ENCODE data around the gene C10orf143.
"Not testable (repeated sequence)": the region's sequence is repeated elsewhere in the genome, so short reads cannot be mapped to it uniquely, and the experiment has no call there.

The C10orf143 gene

GRCh38 chr10:130111113-130111851 is 652 bp upstream of the C10orf143 start:
- DNase-seq (ENCODE audit: low spot score): peak; percentile 85

DNA sequence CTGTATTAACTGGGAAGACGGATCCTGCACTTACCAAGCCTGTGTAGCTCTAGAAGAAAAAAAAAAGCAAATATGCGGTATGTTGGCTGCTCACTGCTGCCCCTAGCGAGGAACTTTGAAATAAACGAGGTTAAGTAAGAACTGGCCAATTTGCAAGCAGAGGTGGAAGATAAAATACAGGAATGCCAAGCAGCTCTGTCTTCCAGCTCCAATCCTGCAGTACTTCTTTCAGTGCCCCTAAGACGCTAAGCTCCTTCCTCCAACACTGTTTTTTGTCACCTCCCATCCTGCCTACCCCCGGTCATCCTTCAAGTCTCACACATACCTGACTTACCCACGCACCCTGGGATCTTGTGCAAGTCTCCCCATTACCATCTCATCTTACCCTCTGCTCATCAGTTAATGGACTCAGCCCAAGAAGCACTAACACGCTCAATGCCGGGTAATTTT is 809 bp downstream of the C10orf143 start:
- peak; percentile 46 for DNase-seq (ENCODE audit: low spot score)

DNA sequence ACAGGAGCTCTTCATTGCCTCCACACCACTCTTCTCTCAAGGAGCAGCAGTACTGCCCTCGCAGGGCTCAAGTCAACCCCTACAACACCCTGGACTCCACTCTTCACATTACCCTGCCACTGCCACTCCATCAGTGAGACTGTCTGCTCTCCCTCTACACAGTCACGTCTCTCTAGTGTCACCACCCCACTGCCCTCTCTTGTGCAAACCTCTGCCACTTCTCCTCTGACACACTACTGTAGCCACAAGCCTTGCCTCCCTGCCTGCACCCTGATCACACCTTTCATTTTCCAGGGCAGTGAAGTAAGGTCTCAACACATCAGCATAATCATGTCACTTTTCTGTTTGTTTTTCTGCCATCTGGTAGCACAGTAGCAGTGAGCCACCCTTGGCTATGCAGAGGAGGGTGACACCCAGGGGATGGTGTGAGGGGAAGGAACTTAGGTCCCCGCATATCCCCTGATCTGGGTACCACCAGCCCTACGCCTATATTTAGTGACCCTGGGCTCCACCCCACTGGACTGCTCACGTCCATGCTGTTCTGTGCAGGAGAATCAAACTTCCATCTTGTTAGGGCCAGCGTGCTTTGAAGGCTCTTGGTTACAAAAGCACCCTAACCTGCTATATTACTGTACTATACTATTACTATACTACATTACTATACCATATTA is 1.6 kb downstream of the C10orf143 start:
- DNase-seq (ENCODE audit: low spot score): no peak

GRCh38 chr10:130108146-130108545 is 2.5 kb downstream of the C10orf143 start:
- not testable (repeated sequence) for DNase-seq (ENCODE audit: low spot score)

GRCh38 chr10:130105724-130106123 is 4.9 kb downstream of the C10orf143 start:
- DNase-seq (ENCODE audit: low spot score): no peak

- DNase-seq (ENCODE audit: low spot score): no peak
These were observed 11.3 kb downstream of the C10orf143 start for GRCh38 chr10:130099344-130099743.

DNA sequence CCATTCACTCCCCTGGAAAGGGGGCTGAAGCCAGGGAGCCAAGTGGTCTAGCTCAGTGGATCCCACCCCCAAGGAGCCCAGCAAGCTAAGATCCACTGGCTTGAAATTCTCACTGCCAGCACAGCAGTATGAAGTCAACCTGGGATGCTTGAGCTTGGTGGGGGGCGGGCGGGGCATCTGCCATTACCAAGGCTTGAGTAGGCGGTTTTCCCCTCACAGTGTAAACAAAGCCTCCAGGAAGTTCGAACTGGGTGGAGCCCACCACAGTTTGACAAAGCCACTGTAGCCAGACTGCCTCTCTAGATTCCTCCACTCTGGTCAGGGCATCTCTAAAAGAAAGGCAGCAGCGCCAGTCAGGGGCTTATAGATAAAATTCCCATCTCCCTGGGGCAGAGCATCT is 20.1 kb downstream of the C10orf143 start:
- not testable (repeated sequence) for DNase-seq (ENCODE audit: low spot score)

GRCh38 chr10:130080461-130080814 is 30.2 kb downstream of the C10orf143 start:
- no peak for DNase-seq (ENCODE audit: low spot score)

- no peak for DNase-seq (ENCODE audit: low spot score)
These were observed 30.8 kb downstream of the C10orf143 start for GRCh38 chr10:130079614-130080460.

- no peak for DNase-seq (ENCODE audit: low spot score)
These were observed 32.5 kb downstream of the C10orf143 start for GRCh38 chr10:130078120-130078519.

- no peak for DNase-seq (ENCODE audit: low spot score)
These were observed 33.9 kb downstream of the C10orf143 start for GRCh38 chr10:130076681-130077080.

DNA sequence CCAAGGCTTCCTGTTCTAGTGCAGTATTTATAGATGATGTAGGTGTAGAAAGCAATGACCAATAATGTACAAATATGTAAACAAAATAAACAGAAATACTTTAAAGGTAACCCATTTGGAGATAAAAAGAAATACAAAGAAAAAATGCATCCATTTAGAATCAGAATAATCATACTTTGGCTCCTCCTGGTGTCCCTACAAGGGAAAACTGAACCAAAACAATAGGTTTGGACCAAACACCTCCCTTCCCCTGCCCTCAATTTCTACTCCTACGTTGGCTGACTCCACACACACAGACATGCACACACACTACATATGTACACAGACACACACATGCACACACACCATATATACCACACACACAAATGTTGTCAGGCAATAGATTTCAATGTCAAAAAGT is 36.0 kb downstream of the C10orf143 start:
- DNase-seq (ENCODE audit: low spot score): no peak

GRCh38 chr10:130073912-130074311 is 36.7 kb downstream of the C10orf143 start:
- no peak for DNase-seq (ENCODE audit: low spot score)

DNA sequence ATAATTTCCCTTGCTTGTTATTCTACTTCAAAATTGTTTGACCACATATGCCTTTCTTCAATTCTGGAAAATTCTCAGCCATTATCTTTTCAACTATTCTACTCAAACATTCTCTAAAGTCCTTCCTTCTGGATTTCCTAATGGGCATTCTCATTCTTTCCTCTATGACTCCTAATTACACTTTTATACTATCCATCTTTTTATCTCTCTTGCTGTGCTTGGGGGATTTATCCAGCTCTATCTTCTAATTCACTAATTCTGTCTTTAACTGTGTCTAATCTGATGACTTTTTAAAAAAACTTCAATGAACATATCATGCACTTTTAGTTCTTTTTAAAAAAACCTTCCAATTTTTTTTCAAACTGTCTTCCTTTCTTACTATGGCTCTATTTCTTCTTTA is 38.4 kb downstream of the C10orf143 start:
- DNase-seq (ENCODE audit: low spot score): no peak

- DNase-seq (ENCODE audit: low spot score): no peak
These were observed 42.7 kb downstream of the C10orf143 start for GRCh38 chr10:130067893-130068292.

DNA sequence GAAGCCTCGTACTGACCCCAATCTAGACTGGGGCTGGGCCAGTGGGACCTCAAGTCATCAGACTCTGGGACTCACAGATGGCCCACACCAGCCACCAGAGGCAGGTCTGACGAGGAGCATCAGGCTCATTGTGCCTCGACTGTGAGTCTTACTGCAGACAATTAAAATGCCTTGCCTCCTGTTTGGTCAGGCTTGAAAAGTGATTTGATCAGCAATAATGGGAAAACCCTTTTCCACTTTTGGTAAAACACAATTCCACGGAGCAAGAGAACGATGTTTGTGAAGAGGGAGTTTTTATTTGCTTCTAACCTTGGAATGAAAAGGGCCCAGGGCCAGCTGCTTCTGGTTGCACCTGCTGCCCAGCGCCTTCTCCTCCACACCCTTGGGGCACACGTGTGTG is 43.9 kb downstream of the C10orf143 start:
- DNase-seq (ENCODE audit: low spot score): no peak

GRCh38 chr10:130065251-130065650 is 45.4 kb downstream of the C10orf143 start:
- no peak for DNase-seq (ENCODE audit: low spot score)

DNA sequence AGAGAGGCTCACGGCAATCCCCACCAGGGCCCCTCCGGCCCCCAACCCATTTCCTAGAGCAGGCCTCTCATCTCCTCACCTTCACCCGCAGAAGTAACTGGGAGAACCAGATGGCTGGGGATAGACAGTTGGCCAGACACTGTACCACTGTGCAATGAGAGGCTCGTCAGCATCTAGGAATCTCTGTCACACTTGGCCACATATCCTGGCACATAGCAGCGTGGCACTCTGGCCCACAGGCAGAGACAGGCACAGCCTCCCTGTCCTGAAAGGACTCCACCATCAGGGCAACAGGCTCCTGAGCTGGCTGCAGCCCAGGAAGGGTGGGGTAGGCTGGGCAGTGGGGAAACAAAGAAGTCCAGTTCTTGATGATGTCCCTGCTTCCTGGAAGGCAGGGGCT is 45.8 kb downstream of the C10orf143 start:
- no peak for DNase-seq (ENCODE audit: low spot score)

GRCh38 chr10:130062976-130063375 is 47.7 kb downstream of the C10orf143 start:
- no peak for DNase-seq (ENCODE audit: low spot score)

- no peak for DNase-seq (ENCODE audit: low spot score)
These were observed 48.4 kb downstream of the C10orf143 start for GRCh38 chr10:130062201-130062600.

GRCh38 chr10:130061760-130062159 is 48.9 kb downstream of the C10orf143 start:
- DNase-seq (ENCODE audit: low spot score): no peak

DNA sequence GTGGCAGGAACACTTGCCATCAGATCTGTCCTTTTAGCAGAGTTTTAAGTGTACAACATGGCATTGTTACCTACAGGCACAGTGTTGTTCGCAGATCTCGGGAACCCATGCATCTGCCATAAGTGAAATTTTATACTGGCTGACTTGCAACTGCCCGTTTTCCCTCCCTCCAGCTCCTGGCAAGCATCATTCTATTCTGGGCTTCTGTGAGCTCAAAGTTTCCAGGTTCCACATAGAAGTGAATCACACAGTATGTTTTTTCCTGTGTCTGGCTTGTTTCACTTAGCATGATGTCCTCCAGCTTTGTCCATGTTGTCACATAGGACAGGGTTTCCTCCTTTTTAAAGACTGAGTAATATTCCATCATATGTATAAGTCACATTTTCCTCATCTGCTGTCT is 56.6 kb downstream of the C10orf143 start:
- no peak for DNase-seq (ENCODE audit: low spot score)

GRCh38 chr10:130053561-130053960 is 57.1 kb downstream of the C10orf143 start:
- DNase-seq (ENCODE audit: low spot score): no peak
